Ovary (tissue), 3 donors: ENCODE data around the gene NOL4.

Experiments used
- POLR2A ChIP-seq: fragments of 450-650 bp; IDR thresholded peaks from one replicate; pipeline ENCODE4 v1.6.1; 2017; ENCODE audit warnings: antibody characterized with exemption, mild to moderate bottlenecking, moderate library complexity
- TF ChIP-seq, protein P1 (sequence below), 3 donors: fragments of 450-650 bp in 2 of 3; fragments of 200-600 bp in 1 of 3; IDR thresholded peaks; one replicate each; pipeline versions ENCODE4 v1.5.1 to v1.8.0; 2016 to 2022; ENCODE audit warnings: antibody characterized with exemption in 3 of 3, mild to moderate bottlenecking in 1 of 3
- donor health status: DM: no; HTN: no; CAD: no.

DNA sequence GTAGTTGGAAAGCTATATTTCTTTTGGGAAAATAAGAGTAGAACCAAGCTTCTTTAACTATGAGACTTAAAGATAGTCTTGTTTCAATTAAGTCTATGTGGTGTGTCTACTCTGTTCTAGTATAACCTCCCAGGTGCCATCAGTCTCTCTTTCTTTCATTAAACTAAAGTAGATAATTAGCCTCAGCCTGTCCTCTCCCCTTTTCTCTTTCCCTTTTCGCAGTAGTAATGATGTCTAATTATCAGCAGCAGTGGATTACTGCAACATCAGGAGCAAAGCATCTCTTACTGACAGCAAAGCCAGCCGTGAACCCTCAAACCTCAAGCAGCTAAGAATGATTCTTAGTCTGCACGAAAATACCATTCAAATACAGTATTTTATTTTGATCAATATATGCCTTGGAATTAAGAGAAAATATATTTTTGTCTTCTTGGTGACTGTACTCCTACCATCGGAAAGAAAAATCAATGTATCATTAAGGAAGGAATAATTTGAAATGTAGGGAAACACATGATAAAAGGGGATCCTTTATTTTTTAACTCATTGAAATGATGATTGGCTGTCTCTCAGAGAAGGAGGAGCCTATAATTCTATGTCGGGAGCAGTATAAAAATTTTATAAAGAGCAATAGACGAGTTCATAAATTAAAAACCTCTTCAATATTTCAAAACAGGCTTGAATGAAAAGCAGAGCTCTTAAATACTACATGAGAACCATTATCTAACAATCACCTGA, 4.5 kb downstream of the NOL4 start:
- TF ChIP-seq, protein P1, sequence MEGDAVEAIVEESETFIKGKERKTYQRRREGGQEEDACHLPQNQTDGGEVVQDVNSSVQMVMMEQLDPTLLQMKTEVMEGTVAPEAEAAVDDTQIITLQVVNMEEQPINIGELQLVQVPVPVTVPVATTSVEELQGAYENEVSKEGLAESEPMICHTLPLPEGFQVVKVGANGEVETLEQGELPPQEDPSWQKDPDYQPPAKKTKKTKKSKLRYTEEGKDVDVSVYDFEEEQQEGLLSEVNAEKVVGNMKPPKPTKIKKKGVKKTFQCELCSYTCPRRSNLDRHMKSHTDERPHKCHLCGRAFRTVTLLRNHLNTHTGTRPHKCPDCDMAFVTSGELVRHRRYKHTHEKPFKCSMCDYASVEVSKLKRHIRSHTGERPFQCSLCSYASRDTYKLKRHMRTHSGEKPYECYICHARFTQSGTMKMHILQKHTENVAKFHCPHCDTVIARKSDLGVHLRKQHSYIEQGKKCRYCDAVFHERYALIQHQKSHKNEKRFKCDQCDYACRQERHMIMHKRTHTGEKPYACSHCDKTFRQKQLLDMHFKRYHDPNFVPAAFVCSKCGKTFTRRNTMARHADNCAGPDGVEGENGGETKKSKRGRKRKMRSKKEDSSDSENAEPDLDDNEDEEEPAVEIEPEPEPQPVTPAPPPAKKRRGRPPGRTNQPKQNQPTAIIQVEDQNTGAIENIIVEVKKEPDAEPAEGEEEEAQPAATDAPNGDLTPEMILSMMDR (IDR thresholded peaks at IDR 0.05): no peak
- no peak for TF ChIP-seq POLR2A
